Activated CD8-positive, alpha-beta memory T cell treated with anti-CD3 and anti-CD28 coated beads, Interleukin-2, amount 50 U/mL, for 4 hours (primary cell): ENCODE measurements around the gene IGFBP3.
"Not testable (repeated sequence)": the region's sequence is repeated elsewhere in the genome, so short reads cannot be mapped to it uniquely, and the experiment has no call there.

Experiments
- DNase-seq: peaks from one replicate; pipeline ENCODE4 v3.0.0-alpha.2; 2020

Gene IGFBP3

GRCh38 chr7:45920502-45921380 is at the start of gene IGFBP3:
TSS of gene IGFBP3 (minus strand) at chr7:45921272. CDS start at chr7:45921140, 132 bp downstream.
- peak; percentile 26 for DNase-seq

- no peak for DNase-seq
Observed at GRCh38 chr7:45970454-45970853, 49.4 kb upstream of the IGFBP3 start.

GRCh38 chr7:45969940-45970339 is 48.9 kb upstream of the IGFBP3 start:
- no peak for DNase-seq

- no peak for DNase-seq
Observed at GRCh38 chr7:45968856-45969541, 47.9 kb upstream of the IGFBP3 start.

GRCh38 chr7:45968312-45968711 is 47.2 kb upstream of the IGFBP3 start:
- no peak for DNase-seq

GRCh38 chr7:45967591-45968157 is 46.6 kb upstream of the IGFBP3 start:
- no peak for DNase-seq

GRCh38 chr7:45962861-45963260 is 41.8 kb upstream of the IGFBP3 start:
- no peak for DNase-seq

GRCh38 chr7:45957721-45958120 is 36.6 kb upstream of the IGFBP3 start:
- DNase-seq, result no peak

GRCh38 chr7:45955286-45955685 is 34.2 kb upstream of the IGFBP3 start:
- DNase-seq, result no peak

GRCh38 chr7:45953055-45953454 is 32.0 kb upstream of the IGFBP3 start:
- not testable (repeated sequence) for DNase-seq

- no peak for DNase-seq
Observed at GRCh38 chr7:45944058-45944457, 23.0 kb upstream of the IGFBP3 start.

- DNase-seq, result no peak
Observed at GRCh38 chr7:45940939-45941338, 19.9 kb upstream of the IGFBP3 start.

- DNase-seq, result peak; percentile 23
Observed at GRCh38 chr7:45940237-45940781, 19.2 kb upstream of the IGFBP3 start.

- no peak for DNase-seq
Observed at GRCh38 chr7:45939574-45939973, 18.5 kb upstream of the IGFBP3 start.

- DNase-seq, result no peak
Observed at GRCh38 chr7:45938626-45939302, 17.7 kb upstream of the IGFBP3 start.

- no peak for DNase-seq
Observed at GRCh38 chr7:45937862-45938261, 16.8 kb upstream of the IGFBP3 start.

- DNase-seq, result no peak
Observed at GRCh38 chr7:45937301-45937700, 16.2 kb upstream of the IGFBP3 start.

- DNase-seq, result no peak
Observed at GRCh38 chr7:45930967-45931366, 9.9 kb upstream of the IGFBP3 start.

- DNase-seq, result no peak
Observed at GRCh38 chr7:45927721-45928120, 6.6 kb upstream of the IGFBP3 start.

GRCh38 chr7:45924283-45924682 is 3.2 kb upstream of the IGFBP3 start:
- no peak for DNase-seq

GRCh38 chr7:45923818-45924217 is 2.7 kb upstream of the IGFBP3 start:
- DNase-seq, result no peak

GRCh38 chr7:45923290-45923689 is 2.2 kb upstream of the IGFBP3 start:
- peak; percentile 50 for DNase-seq

- no peak for DNase-seq
Observed at GRCh38 chr7:45922810-45923209, 1.7 kb upstream of the IGFBP3 start.
